HL-60 (cell line): Measurements from ENCODE around the gene EFNA2.
"Not testable (repeated sequence)": the region's sequence is repeated elsewhere in the genome, so short reads cannot be mapped to it uniquely, and the experiment has no call there.

ENCODE experiments used
- CTCF ChIP-seq: IDR thresholded peaks from one replicate; pipeline ENCODE4 v1.5.1; 2011; ENCODE audit warnings: low read length, control low read depth, inconsistent platforms; ENCODE audit not compliant: insufficient read depth
- GABPA ChIP-seq: IDR thresholded peaks from 2 replicates; pipeline ENCODE4 v1.6.1; 2012; ENCODE audit warnings: low read depth
- POLR2AphosphoS5 ChIP-seq: IDR thresholded peaks from 2 replicates; pipeline ENCODE4 v1.6.1; 2012; ENCODE audit warnings: low read depth
- REST ChIP-seq: IDR thresholded peaks from 2 replicates; pipeline ENCODE4 v1.6.1; 2012; ENCODE audit warnings: low read depth; ENCODE audit not compliant: insufficient replicate concordance

GRCh38 chr19:1332208-1332607 is 46.5 kb downstream of the EFNA2 start:
- TF ChIP-seq CTCF, GABPA, POLR2AphosphoS5, REST: not testable (repeated sequence)
